Fibroblast of mammary gland (primary cell): ENCODE results near the gene CLINT1.
A peak's percentile ranks its signal among the peaks of the same experiment; 100 is the strongest.

Experiments
- DNase-seq: peaks from one replicate; pipeline ENCODE4 v3.0.0-alpha.2; 2010; ENCODE audit warnings: low read depth
- H3K4me3 ChIP-seq: 2 replicates; pipeline ENCODE4 v1.5.1; 2011; ENCODE audit warnings: low read depth, mild to moderate bottlenecking, low read length, moderate library complexity; ENCODE audit not compliant: control insufficient read depth
- CTCF ChIP-seq: conservative IDR thresholded peaks from 2 replicates; pipeline ENCODE4 v1.5.1; 2011; ENCODE audit warnings: low read depth, low read length, inconsistent platforms; ENCODE audit not compliant: control insufficient read depth, insufficient read depth

CLINT1 gene

GRCh38 chr5:157828944-157829639 lies 29.9 kb downstream of the CLINT1 start:
- no peak overlapping the region for H3K4me3 ChIP-seq
- peak; percentile 47 for TF ChIP-seq CTCF
- peak; percentile 12 for DNase-seq

- no peak for TF ChIP-seq CTCF
- H3K4me3 ChIP-seq = no peak overlapping the region
- DNase-seq = peak; percentile 34
These were observed 30.6 kb downstream of the CLINT1 start for GRCh38 chr5:157828105-157828943.

GRCh38 chr5:157827423-157827822 lies 31.5 kb downstream of the CLINT1 start:
- no peak for TF ChIP-seq CTCF
- H3K4me3 ChIP-seq = no peak overlapping the region
- peak; percentile 71 for DNase-seq

GRCh38 chr5:157823655-157824054 lies 35.3 kb downstream of the CLINT1 start:
- DNase-seq = no peak
- TF ChIP-seq CTCF = no peak
- no peak overlapping the region for H3K4me3 ChIP-seq

- TF ChIP-seq CTCF = no peak
- peak; percentile 58 for DNase-seq
- H3K4me3 ChIP-seq = no peak overlapping the region
These were observed 36.9 kb downstream of the CLINT1 start for GRCh38 chr5:157821822-157822622.

GRCh38 chr5:157821405-157821804 lies 37.5 kb downstream of the CLINT1 start:
- TF ChIP-seq CTCF = no peak
- DNase-seq = no peak
- H3K4me3 ChIP-seq = no peak overlapping the region
